GM23248 (cell line): ENCODE data around the gene ARID3B.

Experiments
- EZH2 ChIP-seq: fragments of 200-600 bp; sonication (generic); IDR thresholded peaks from 2 replicates; pipeline ENCODE4 v1.6.1; 2018; ENCODE audit warnings: antibody characterized with exemption, mild to moderate bottlenecking; ENCODE audit not compliant: insufficient read depth, poor library complexity, severe bottlenecking
- EZH2phosphoT487 ChIP-seq: fragments of 200-600 bp; sonication (generic); IDR thresholded peaks from 2 replicates; pipeline ENCODE4 v1.6.1; 2018; ENCODE audit warnings: antibody characterized with exemption, moderate library complexity, mild to moderate bottlenecking, low read depth; ENCODE audit not compliant: insufficient read depth

DNA sequence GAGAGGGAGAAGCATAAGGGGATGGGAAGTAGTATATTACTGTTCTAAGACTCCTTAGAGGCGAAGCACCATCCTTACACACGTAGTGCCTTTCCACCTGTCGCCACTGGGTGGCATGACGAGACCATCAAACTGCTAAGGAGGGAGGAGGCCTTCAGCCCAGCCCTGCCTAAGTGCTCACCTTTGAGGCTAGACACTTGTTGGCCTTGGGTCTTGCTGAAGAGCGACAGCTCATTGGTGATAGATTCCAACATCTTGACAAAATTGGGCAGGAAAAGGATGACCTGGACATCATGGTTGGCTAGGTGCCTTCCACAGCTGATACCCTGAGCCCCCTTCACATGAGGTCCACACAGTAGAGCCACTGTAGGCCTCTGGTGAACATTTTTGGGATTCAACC, 94.2 kb downstream of the ARID3B start:
- TF ChIP-seq EZH2 (no peak), EZH2phosphoT487 (no peak)
